GM23338 (cell line): ENCODE results near the gene CABP4. TPM values are rescaled to one million over a fixed set of nuclear protein-coding genes. Genes with fewer than 3 reads are reported as not detected.

ENCODE experiments used
- ATAC-seq: fragments of 200-7000 bp; cut with Tn5 transposase; 3 replicates; pipeline ENCODE4 v1.9.1; 2020
- DNase-seq: peaks from one replicate; pipeline ENCODE4 v3.0.0-alpha.2; 2015; ENCODE audit warnings: low spot score
- H2AFZ ChIP-seq: fragments of 200-600 bp; sonication (generic); 2 replicates; pipeline ENCODE4 v1.8.0; 2016; ENCODE audit warnings: antibody characterized with exemption, mild to moderate bottlenecking, moderate library complexity
- H3F3A ChIP-seq: fragments of 200-600 bp; sonication (generic); replicated peaks from 2 replicates; pipeline ENCODE4 v1.8.0; 2017; ENCODE audit warnings: antibody characterized with exemption, mixed run types, low read depth
- H3K27ac ChIP-seq: fragments of 200-600 bp; sonication (generic); 2 replicates; pipeline ENCODE4 v1.6.1; 2016; ENCODE audit warnings: low read depth
- H3K27me3 ChIP-seq: fragments of 200-600 bp; sonication (generic); 2 replicates; pipeline ENCODE4 v1.8.0; 2016; ENCODE audit warnings: mild to moderate bottlenecking, mixed run types, moderate library complexity; ENCODE audit not compliant: insufficient read depth
- H3K36me3 ChIP-seq: fragments of 200-600 bp; sonication (generic); 2 replicates; pipeline ENCODE4 v1.8.0; 2016; ENCODE audit warnings: mild to moderate bottlenecking; ENCODE audit not compliant: insufficient read depth
- H3K4me1 ChIP-seq: fragments of 200-600 bp; sonication (generic); 2 replicates; pipeline ENCODE4 v1.8.0; 2016; ENCODE audit warnings: mild to moderate bottlenecking, moderate library complexity; ENCODE audit not compliant: insufficient read depth
- H3K4me2 ChIP-seq: fragments of 200-600 bp; sonication (generic); 2 replicates; pipeline ENCODE4 v1.7.1; 2017; ENCODE audit warnings: mixed run types
- H3K4me3 ChIP-seq: fragments of 200-600 bp; sonication (generic); 2 replicates; pipeline ENCODE4 v1.6.1; 2016; ENCODE audit warnings: mixed run types
- H3K79me2 ChIP-seq: fragments of 200-600 bp; sonication (generic); replicated peaks from 2 replicates; pipeline ENCODE4 v1.8.0; 2017; ENCODE audit warnings: mild to moderate bottlenecking; ENCODE audit not compliant: insufficient read depth
- H3K9me2 ChIP-seq: fragments of 200-600 bp; sonication (generic); 2 replicates; pipeline ENCODE4 v1.8.0; 2017; ENCODE audit not compliant: insufficient read depth
- H4K20me1 ChIP-seq: fragments of 200-600 bp; sonication (generic); replicated peaks from 2 replicates; pipeline ENCODE4 v1.8.0; 2017; ENCODE audit warnings: mild to moderate bottlenecking; ENCODE audit not compliant: insufficient read depth
- H3K27ac Mint-ChIP-seq: 2 replicates; pipeline ENCODE4 v1.8.0; 2020; ENCODE audit warnings: inconsistent platforms, mild to moderate bottlenecking, moderate library complexity, mixed read lengths
- H3K27me3 Mint-ChIP-seq: 3 replicates; pipeline ENCODE4 v1.8.0; 2022; ENCODE audit warnings: low read depth, mild to moderate bottlenecking, moderate library complexity, mixed read lengths, inconsistent platforms; ENCODE audit not compliant: insufficient read depth, poor library complexity
- H3K36me3 Mint-ChIP-seq: 3 replicates; pipeline ENCODE4 v1.8.0; 2021; ENCODE audit warnings: low read depth, mild to moderate bottlenecking, inconsistent platforms, moderate library complexity, mixed read lengths
- H3K4me1 Mint-ChIP-seq: 3 replicates; pipeline ENCODE4 v1.8.0; 2020; ENCODE audit warnings: mild to moderate bottlenecking, inconsistent platforms, mixed read lengths
- H3K4me3 Mint-ChIP-seq: 3 replicates; pipeline ENCODE4 v1.8.0; 2021; ENCODE audit warnings: moderate library complexity, mild to moderate bottlenecking, inconsistent platforms, mixed read lengths
- H3K9me3 Mint-ChIP-seq: 3 replicates; pipeline ENCODE4 v1.8.0; 2020; ENCODE audit warnings: moderate library complexity, mild to moderate bottlenecking, inconsistent platforms, mixed read lengths
- CREB1 ChIP-seq: fragments of 250-450 bp; sonication (Bioruptor Pico); IDR thresholded peaks from 2 replicates; pipeline ENCODE4 v1.5.0; 2020; ENCODE audit warnings: low read depth, mild to moderate bottlenecking, moderate library complexity
- ETS1 ChIP-seq: IDR thresholded peaks from 2 replicates; pipeline ENCODE4 v1.6.1; 2016; ENCODE audit warnings: antibody characterized with exemption
- EZH2phosphoT487 ChIP-seq: fragments of 200-600 bp; sonication (generic); IDR thresholded peaks from one replicate; pipeline ENCODE4 v1.8.1; 2018; ENCODE audit warnings: antibody characterized with exemption; ENCODE audit not compliant: unreplicated experiment
- JUNB ChIP-seq: IDR thresholded peaks from one replicate; pipeline ENCODE4 v1.6.1; 2016; ENCODE audit warnings: antibody characterized with exemption; ENCODE audit not compliant: unreplicated experiment
- NANOG ChIP-seq: IDR thresholded peaks from 2 replicates; pipeline ENCODE4 v1.6.1; 2016; ENCODE audit warnings: antibody characterized with exemption, borderline replicate concordance
- POLR2AphosphoS5 ChIP-seq: IDR thresholded peaks from 2 replicates; pipeline ENCODE4 v1.6.1; 2016; ENCODE audit warnings: antibody characterized with exemption, low read depth
- STAT1 ChIP-seq: IDR thresholded peaks from one replicate; pipeline ENCODE4 v1.6.1; 2016; ENCODE audit warnings: antibody characterized with exemption; ENCODE audit not compliant: unreplicated experiment
- ZNF114 ChIP-seq: fragments of 250-450 bp; sonication (Bioruptor Pico); IDR thresholded peaks from 2 replicates; pipeline ENCODE4 v1.5.0; 2020; ENCODE audit warnings: mild to moderate bottlenecking, moderate library complexity
- ZNF331 ChIP-seq: fragments of 250-450 bp; sonication (Bioruptor Pico); IDR thresholded peaks from 2 replicates; pipeline ENCODE4 v1.5.0; 2020; ENCODE audit warnings: low read depth, mild to moderate bottlenecking, moderate library complexity
- polyA plus RNA-seq: library from polyadenylated mRNA; unstranded; fragments of >200 nt; fragmentation: Nextera tagmentation; extraction: Ambion mirVana; gene quantifications from 2 replicates; pipeline ENCODE4 v1.2.1, GENCODE V29; 2016
- total RNA-seq: library from RNA; depleted of rRNA; stranded (reverse); fragments of >200 nt; shearing (Covaris generic); gene quantifications from 2 replicates; pipeline ENCODE4 v1.2.3, GENCODE V29; 2014
- TF ChIP-seq, protein P1 (sequence below): fragments of 250-450 bp; sonication (Bioruptor Pico); IDR thresholded peaks from 2 replicates; pipeline ENCODE4 v1.5.0; 2020; ENCODE audit warnings: mild to moderate bottlenecking, moderate library complexity
- TF ChIP-seq, protein P2 (sequence below), 2 experiments: fragments of 200-600 bp in 1 of 2; sonication (generic) in 1 of 2; conservative IDR thresholded peaks; 2 replicates each; pipeline versions ENCODE4 v1.5.1 to v1.6.1; 2016 to 2017; ENCODE audit warnings: antibody characterized with exemption in 2 of 2, low read depth in 2 of 2, mild to moderate bottlenecking in 2 of 2, moderate library complexity in 1 of 2

The CABP4 gene
- total and polyA plus RNA-seq, 2 experiments from 2014 or later, result 0.28 TPM; not detected in 1

DNA sequence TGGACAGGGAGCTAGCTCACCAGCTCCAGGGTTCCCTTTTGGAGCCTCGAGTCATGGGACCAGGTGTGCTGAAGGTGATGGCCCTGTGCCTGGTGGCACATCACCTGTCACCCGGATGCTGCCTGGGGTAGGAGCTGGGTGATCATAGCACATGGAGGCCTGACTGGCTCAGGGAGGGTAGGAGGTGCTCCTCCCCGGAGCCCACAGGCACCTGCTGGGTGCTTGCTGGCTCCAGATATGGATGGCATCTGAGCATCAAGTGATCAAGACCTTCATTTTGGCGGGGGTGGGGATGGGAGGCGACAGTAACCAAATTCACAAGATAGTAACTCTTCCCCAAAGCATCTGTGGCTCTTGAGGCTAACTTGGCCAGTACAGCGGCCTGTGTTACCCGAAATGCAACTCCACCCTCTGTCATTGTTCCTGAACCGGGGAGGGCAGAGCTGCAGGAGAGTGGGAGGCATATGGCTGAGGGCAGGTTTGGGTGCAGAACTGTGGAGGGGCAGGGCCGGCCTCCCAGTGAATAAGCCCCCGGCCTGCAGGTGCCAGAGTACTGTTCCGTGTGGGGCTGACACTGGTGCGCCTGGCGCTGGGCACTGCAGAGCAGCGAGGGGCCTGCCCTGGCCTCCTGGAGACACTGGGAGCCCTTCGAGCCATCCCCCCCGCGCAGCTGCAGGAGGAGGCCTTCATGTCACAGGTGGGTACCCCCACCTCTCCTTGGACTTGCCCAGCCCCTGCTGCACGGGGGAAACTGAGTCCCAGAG is 46.5 kb upstream of the CABP4 start:
- Mint-ChIP-seq H3K9me3 (no peaks in the 10 kb centered on the region), H3K27me3 (peaks cover 33% of the 10 kb centered on the region), H3K4me3 (no peak overlapping the region), H3K36me3 (no peaks in the 10 kb centered on the region), H3K27ac (no peak overlapping the region), H3K4me1 (peaks cover 21% of the 10 kb centered on the region)
- peaks cover 4% of the 10 kb centered on the region; the same call in 1 of the 2 replicates for H3K27me3 ChIP-seq
- no peaks in the 10 kb centered on the region for H4K20me1 ChIP-seq
- ATAC-seq, result no peak
- no peak overlapping the region for H3K27ac ChIP-seq
- H3K4me2 ChIP-seq, result no peak overlapping the region
- H3F3A ChIP-seq, result no peaks in the 10 kb centered on the region
- H3K9me2 ChIP-seq, result no peaks in the 10 kb centered on the region
- peaks cover 4% of the 10 kb centered on the region; the same call in 1 of the 2 replicates for H3K4me1 ChIP-seq
- TF ChIP-seq JUNB (no peak), ETS1 (no peak), ZNF331 (CRISPR knock-in tag) (no peak), CREB1 (no peak)
- H3K79me2 ChIP-seq, result no peaks in the 10 kb centered on the region
- no peak overlapping the region for H3K4me3 ChIP-seq
- no peaks in the 10 kb centered on the region for H3K36me3 ChIP-seq
- H2AFZ ChIP-seq, result no peak overlapping the region
- no peak for DNase-seq

- no peak for ATAC-seq
- no peak overlapping the region for H3K27ac Mint-ChIP-seq
- TF ChIP-seq, protein P1, sequence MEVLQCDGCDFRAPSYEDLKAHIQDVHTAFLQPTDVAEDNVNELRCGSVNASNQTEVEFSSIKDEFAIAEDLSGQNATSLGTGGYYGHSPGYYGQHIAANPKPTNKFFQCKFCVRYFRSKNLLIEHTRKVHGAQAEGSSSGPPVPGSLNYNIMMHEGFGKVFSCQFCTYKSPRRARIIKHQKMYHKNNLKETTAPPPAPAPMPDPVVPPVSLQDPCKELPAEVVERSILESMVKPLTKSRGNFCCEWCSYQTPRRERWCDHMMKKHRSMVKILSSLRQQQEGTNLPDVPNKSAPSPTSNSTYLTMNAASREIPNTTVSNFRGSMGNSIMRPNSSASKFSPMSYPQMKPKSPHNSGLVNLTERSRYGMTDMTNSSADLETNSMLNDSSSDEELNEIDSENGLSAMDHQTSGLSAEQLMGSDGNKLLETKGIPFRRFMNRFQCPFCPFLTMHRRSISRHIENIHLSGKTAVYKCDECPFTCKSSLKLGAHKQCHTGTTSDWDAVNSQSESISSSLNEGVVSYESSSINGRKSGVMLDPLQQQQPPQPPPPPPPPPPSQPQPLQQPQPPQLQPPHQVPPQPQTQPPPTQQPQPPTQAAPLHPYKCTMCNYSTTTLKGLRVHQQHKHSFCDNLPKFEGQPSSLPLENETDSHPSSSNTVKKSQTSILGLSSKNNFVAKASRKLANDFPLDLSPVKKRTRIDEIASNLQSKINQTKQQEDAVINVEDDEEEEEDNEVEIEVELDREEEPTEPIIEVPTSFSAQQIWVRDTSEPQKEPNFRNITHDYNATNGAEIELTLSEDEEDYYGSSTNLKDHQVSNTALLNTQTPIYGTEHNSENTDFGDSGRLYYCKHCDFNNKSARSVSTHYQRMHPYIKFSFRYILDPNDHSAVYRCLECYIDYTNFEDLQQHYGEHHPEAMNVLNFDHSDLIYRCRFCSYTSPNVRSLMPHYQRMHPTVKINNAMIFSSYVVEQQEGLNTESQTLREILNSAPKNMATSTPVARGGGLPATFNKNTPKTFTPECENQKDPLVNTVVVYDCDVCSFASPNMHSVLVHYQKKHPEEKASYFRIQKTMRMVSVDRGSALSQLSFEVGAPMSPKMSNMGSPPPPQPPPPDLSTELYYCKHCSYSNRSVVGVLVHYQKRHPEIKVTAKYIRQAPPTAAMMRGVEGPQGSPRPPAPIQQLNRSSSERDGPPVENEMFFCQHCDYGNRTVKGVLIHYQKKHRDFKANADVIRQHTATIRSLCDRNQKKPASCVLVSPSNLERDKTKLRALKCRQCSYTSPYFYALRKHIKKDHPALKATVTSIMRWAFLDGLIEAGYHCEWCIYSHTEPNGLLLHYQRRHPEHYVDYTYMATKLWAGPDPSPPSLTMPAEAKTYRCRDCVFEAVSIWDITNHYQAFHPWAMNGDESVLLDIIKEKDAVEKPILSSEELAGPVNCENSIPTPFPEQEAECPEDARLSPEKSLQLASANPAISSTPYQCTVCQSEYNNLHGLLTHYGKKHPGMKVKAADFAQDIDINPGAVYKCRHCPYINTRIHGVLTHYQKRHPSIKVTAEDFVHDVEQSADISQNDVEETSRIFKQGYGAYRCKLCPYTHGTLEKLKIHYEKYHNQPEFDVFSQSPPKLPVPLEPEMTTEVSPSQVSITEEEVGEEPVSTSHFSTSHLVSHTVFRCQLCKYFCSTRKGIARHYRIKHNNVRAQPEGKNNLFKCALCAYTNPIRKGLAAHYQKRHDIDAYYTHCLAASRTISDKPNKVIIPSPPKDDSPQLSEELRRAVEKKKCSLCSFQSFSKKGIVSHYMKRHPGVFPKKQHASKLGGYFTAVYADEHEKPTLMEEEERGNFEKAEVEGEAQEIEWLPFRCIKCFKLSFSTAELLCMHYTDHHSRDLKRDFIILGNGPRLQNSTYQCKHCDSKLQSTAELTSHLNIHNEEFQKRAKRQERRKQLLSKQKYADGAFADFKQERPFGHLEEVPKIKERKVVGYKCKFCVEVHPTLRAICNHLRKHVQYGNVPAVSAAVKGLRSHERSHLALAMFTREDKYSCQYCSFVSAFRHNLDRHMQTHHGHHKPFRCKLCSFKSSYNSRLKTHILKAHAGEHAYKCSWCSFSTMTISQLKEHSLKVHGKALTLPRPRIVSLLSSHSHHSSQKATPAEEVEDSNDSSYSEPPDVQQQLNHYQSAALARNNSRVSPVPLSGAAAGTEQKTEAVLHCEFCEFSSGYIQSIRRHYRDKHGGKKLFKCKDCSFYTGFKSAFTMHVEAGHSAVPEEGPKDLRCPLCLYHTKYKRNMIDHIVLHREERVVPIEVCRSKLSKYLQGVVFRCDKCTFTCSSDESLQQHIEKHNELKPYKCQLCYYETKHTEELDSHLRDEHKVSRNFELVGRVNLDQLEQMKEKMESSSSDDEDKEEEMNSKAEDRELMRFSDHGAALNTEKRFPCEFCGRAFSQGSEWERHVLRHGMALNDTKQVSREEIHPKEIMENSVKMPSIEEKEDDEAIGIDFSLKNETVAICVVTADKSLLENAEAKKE, result no peak
- TF ChIP-seq JUNB (no peak), STAT1 (no peak), POLR2AphosphoS5 (no peak), ZNF331 (CRISPR knock-in tag) (no peak), NANOG (no peak), ETS1 (no peak), ZNF114 (no peak), EZH2phosphoT487 (no peak)
- TF ChIP-seq, protein P2, sequence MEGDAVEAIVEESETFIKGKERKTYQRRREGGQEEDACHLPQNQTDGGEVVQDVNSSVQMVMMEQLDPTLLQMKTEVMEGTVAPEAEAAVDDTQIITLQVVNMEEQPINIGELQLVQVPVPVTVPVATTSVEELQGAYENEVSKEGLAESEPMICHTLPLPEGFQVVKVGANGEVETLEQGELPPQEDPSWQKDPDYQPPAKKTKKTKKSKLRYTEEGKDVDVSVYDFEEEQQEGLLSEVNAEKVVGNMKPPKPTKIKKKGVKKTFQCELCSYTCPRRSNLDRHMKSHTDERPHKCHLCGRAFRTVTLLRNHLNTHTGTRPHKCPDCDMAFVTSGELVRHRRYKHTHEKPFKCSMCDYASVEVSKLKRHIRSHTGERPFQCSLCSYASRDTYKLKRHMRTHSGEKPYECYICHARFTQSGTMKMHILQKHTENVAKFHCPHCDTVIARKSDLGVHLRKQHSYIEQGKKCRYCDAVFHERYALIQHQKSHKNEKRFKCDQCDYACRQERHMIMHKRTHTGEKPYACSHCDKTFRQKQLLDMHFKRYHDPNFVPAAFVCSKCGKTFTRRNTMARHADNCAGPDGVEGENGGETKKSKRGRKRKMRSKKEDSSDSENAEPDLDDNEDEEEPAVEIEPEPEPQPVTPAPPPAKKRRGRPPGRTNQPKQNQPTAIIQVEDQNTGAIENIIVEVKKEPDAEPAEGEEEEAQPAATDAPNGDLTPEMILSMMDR (conservative IDR thresholded peaks at IDR 0.05; ENCODE audit: low read depth in 2 of 2), result no peak
Observed at GRCh38 chr11:67409261-67409666, 45.9 kb upstream of the CABP4 start.

More at GRCh38 chr11:67409261-67409666, 45.9 kb upstream of the CABP4 start:
- Histone ChIP-seq H3K27ac (no peak overlapping the region), H3K36me3 (no peaks in the 10 kb centered on the region), H4K20me1 (no peaks in the 10 kb centered on the region), H3K4me3 (no peak overlapping the region), H3F3A (no peaks in the 10 kb centered on the region), H3K27me3 (peaks cover 10% of the 10 kb centered on the region; the same call in 1 of the 2 replicates), H2AFZ (no peak overlapping the region), H3K4me2 (no peak overlapping the region), H3K9me2 (no peaks in the 10 kb centered on the region), H3K79me2 (no peaks in the 10 kb centered on the region), H3K4me1 (peaks cover 4% of the 10 kb centered on the region; the same call in 1 of the 2 replicates)
- no peaks in the 10 kb centered on the region for H3K9me3 Mint-ChIP-seq
- peaks cover 33% of the 10 kb centered on the region for H3K27me3 Mint-ChIP-seq
- H3K36me3 Mint-ChIP-seq, result no peaks in the 10 kb centered on the region
- no peak for DNase-seq
- H3K4me3 Mint-ChIP-seq, result no peak overlapping the region
- peaks cover 21% of the 10 kb centered on the region for H3K4me1 Mint-ChIP-seq
